ENCODE data around the gene PFKFB2.

PFKFB2 gene

GRCh38 chr1:207109004-207109403 is 55.9 kb downstream of the PFKFB2 start:
- no peak overlapping the region for H3K27ac ChIP-seq (replicated peaks)
- no peak for DNase-seq (ENCODE audit: low read depth in 1 of 2, low spot score in 1 of 2)
- H3K4me3 ChIP-seq (replicated peaks; ENCODE audit: insufficient read depth, low read length) = no peak overlapping the region
- no peaks in the 10 kb centered on the region for H3K27me3 ChIP-seq (ENCODE audit: insufficient read depth, poor library complexity, severe bottlenecking)
- TF ChIP-seq POLR2AphosphoS5 (IDR thresholded peaks at IDR 0.05; ENCODE audit: low read depth) (no peak), CTCF (IDR thresholded peaks at IDR 0.05; ENCODE audit: insufficient read depth, low read length) (no peak), REST (IDR thresholded peaks at IDR 0.05; ENCODE audit: insufficient replicate concordance, low read depth) (no peak), GABPA (IDR thresholded peaks at IDR 0.05; ENCODE audit: low read depth) (no peak), SPI1 (IDR thresholded peaks at IDR 0.05; ENCODE audit: borderline replicate concordance, low read depth) (no peak)

DNA sequence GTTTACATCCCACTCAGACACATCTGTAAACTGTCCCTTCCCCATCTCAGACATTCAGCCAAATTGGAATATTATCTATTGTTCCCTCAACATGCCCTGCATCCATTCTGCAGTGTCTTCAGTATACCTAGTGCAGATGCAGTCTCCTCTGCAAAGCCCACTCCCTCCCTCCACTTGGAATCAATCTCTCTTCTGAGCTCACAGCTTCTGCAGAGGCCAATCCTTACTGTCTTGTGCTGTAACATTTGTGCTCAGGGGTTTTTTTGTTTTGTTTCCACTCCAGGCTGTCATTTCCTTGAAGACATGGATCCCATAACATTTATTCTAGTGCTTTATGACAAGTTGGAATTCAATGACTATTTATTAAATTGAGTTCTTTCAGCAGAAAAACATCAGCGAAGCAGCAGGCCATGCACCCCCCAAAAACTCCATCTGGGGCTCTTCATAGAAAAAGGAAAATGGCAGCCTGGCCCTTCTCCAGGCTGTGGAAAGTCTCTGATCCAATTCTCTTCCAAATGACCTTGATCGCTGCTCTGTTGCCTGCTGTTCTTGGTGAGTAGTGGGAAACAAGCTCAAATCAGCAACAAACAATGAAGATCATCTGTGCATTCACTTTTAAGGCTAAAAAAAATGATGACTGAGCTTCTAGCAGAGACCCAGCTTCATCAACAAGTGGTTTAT is 59.7 kb downstream of the PFKFB2 start:
- DNase-seq (ENCODE audit: low read depth in 1 of 2, low spot score in 1 of 2) = no peak
- H3K4me3 ChIP-seq (replicated peaks; ENCODE audit: insufficient read depth, low read length) = no peak overlapping the region
- no peak overlapping the region for H3K27ac ChIP-seq (replicated peaks)
- no peaks in the 10 kb centered on the region for H3K27me3 ChIP-seq (ENCODE audit: insufficient read depth, poor library complexity, severe bottlenecking)
- TF ChIP-seq POLR2AphosphoS5 (IDR thresholded peaks at IDR 0.05; ENCODE audit: low read depth) (no peak), GABPA (IDR thresholded peaks at IDR 0.05; ENCODE audit: low read depth) (no peak), CTCF (IDR thresholded peaks at IDR 0.05; ENCODE audit: insufficient read depth, low read length) (no peak), REST (IDR thresholded peaks at IDR 0.05; ENCODE audit: insufficient replicate concordance, low read depth) (no peak), SPI1 (IDR thresholded peaks at IDR 0.05; ENCODE audit: borderline replicate concordance, low read depth) (no peak)

DNA sequence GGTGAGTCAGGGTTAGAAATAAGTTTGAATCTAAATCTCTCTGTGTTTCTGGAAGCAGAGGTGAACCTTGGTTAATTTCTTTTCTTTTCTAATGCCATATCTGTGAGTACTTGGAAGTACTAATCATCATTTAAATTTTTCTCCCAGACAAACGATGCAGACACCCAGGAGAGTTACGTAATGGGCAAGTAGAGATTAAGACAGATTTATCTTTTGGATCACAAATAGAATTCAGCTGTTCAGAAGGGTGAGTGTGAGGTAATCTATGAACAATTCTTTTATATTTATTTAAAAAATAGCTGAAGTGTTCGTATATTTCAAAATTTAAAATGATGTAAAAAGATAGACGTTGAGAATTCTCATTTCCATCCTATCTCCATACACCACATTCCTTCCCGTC is 62.2 kb downstream of the PFKFB2 start:
- TF ChIP-seq REST (IDR thresholded peaks at IDR 0.05; ENCODE audit: insufficient replicate concordance, low read depth) (no peak), GABPA (IDR thresholded peaks at IDR 0.05; ENCODE audit: low read depth) (no peak), POLR2AphosphoS5 (IDR thresholded peaks at IDR 0.05; ENCODE audit: low read depth) (no peak), SPI1 (IDR thresholded peaks at IDR 0.05; ENCODE audit: borderline replicate concordance, low read depth) (no peak), CTCF (IDR thresholded peaks at IDR 0.05; ENCODE audit: insufficient read depth, low read length) (no peak)
- H3K27me3 ChIP-seq (ENCODE audit: insufficient read depth, poor library complexity, severe bottlenecking) = no peaks in the 10 kb centered on the region
- no peak for DNase-seq (ENCODE audit: low read depth in 1 of 2, low spot score in 1 of 2)

More for the DNA sequence above, 62.2 kb downstream of the PFKFB2 start:
- Histone ChIP-seq H3K4me3 (replicated peaks; ENCODE audit: insufficient read depth, low read length) (no peak overlapping the region), H3K27ac (replicated peaks) (no peak overlapping the region)

All from HL-60 (cell line).